Measurements from ENCODE around the gene PCNA.

PCNA gene

GRCh38 chr20:5154543-5154925, 34.8 kb upstream of the PCNA start:
- Histone ChIP-seq H3K27me3 (ENCODE audit: insufficient read depth, low read depth) (no peaks in the 10 kb centered on the region), H3K36me3 (ENCODE audit: insufficient read depth) (no peaks in the 10 kb centered on the region), H3K9ac (no peak overlapping the region), H2AFZ (ENCODE audit: low read depth) (no peak overlapping the region), H3K79me2 (ENCODE audit: insufficient read depth, low read depth) (no peaks in the 10 kb centered on the region; the same call in 1 of the 2 replicates), H3K27ac (no peak overlapping the region), H3K4me1 (ENCODE audit: low read depth, poor library complexity, severe bottlenecking) (no peaks in the 10 kb centered on the region), H3K4me2 (no peak overlapping the region), H4K20me1 (ENCODE audit: insufficient read depth) (no peaks in the 10 kb centered on the region), H3K4me3 (IDR thresholded peaks at IDR 0.05; ENCODE audit: insufficient read depth, low read depth, low read length) (no peak overlapping the region)
- TF ChIP-seq CTCF (conservative IDR thresholded peaks at IDR 0.05; ENCODE audit: low read depth, low read length), result no peak

GRCh38 chr20:5153612-5154542, 34.1 kb upstream of the PCNA start:
- no peaks in the 10 kb centered on the region for H3K4me1 ChIP-seq (ENCODE audit: low read depth, poor library complexity, severe bottlenecking)
- H3K79me2 ChIP-seq (ENCODE audit: insufficient read depth, low read depth), result no peaks in the 10 kb centered on the region; the same call in 1 of the 2 replicates
- no peak overlapping the region for H3K4me2 ChIP-seq

GRCh38 chr20:5153152-5153467, 33.4 kb upstream of the PCNA start:
- H3K9ac ChIP-seq, result no peak overlapping the region
- no peak for TF ChIP-seq CTCF (conservative IDR thresholded peaks at IDR 0.05; ENCODE audit: low read depth, low read length)
- no peak overlapping the region for H3K27ac ChIP-seq
- no peaks in the 10 kb centered on the region for H4K20me1 ChIP-seq (ENCODE audit: insufficient read depth)
- H3K27me3 ChIP-seq (ENCODE audit: insufficient read depth, low read depth), result no peaks in the 10 kb centered on the region
- H3K4me1 ChIP-seq (ENCODE audit: low read depth, poor library complexity, severe bottlenecking), result peaks cover 1% of the 10 kb centered on the region
- H3K79me2 ChIP-seq (ENCODE audit: insufficient read depth, low read depth), result no peaks in the 10 kb centered on the region; the same call in 1 of the 2 replicates
- no peak overlapping the region for H3K4me2 ChIP-seq
- no peak overlapping the region for H2AFZ ChIP-seq (ENCODE audit: low read depth)
- H3K36me3 ChIP-seq (ENCODE audit: insufficient read depth), result no peaks in the 10 kb centered on the region
- H3K4me3 ChIP-seq (IDR thresholded peaks at IDR 0.05; ENCODE audit: insufficient read depth, low read depth, low read length), result no peak overlapping the region

More at GRCh38 chr20:5153612-5154542, 34.1 kb upstream of the PCNA start:
- Histone ChIP-seq H3K27ac (no peak overlapping the region), H3K4me3 (IDR thresholded peaks at IDR 0.05; ENCODE audit: insufficient read depth, low read depth, low read length) (no peak overlapping the region), H4K20me1 (ENCODE audit: insufficient read depth) (no peaks in the 10 kb centered on the region), H3K36me3 (ENCODE audit: insufficient read depth) (no peaks in the 10 kb centered on the region), H2AFZ (ENCODE audit: low read depth) (no peak overlapping the region), H3K9ac (no peak overlapping the region), H3K27me3 (ENCODE audit: insufficient read depth, low read depth) (no peaks in the 10 kb centered on the region)
- TF ChIP-seq CTCF (conservative IDR thresholded peaks at IDR 0.05; ENCODE audit: low read depth, low read length), result no peak

GRCh38 chr20:5150226-5151076, 30.7 kb upstream of the PCNA start:
- Histone ChIP-seq H3K4me3 (IDR thresholded peaks at IDR 0.05; ENCODE audit: insufficient read depth, low read depth, low read length) (no peak overlapping the region), H4K20me1 (ENCODE audit: insufficient read depth) (no peaks in the 10 kb centered on the region)
- TF ChIP-seq CTCF (conservative IDR thresholded peaks at IDR 0.05; ENCODE audit: low read depth, low read length), result no peak

More at GRCh38 chr20:5150226-5151076, 30.7 kb upstream of the PCNA start:
- Histone ChIP-seq H3K4me2 (no peak overlapping the region), H2AFZ (ENCODE audit: low read depth) (no peak overlapping the region), H3K27me3 (ENCODE audit: insufficient read depth, low read depth) (no peaks in the 10 kb centered on the region), H3K36me3 (ENCODE audit: insufficient read depth) (no peaks in the 10 kb centered on the region), H3K4me1 (ENCODE audit: low read depth, poor library complexity, severe bottlenecking) (peaks cover 21% of the 10 kb centered on the region), H3K9ac (no peak overlapping the region), H3K79me2 (ENCODE audit: insufficient read depth, low read depth) (no peaks in the 10 kb centered on the region; the same call in 1 of the 2 replicates), H3K27ac (no peak overlapping the region)

Data from KMS-11 (cell line).